Right forelimb (tissue), 1 donor: ENCODE data around the gene BTBD17.
A peak's percentile ranks its signal among the peaks of the same experiment; 100 is the strongest.

Experiments
- DNase-seq: peaks from one replicate; pipeline ENCODE4 v3.0.0-alpha.2; 2018

The BTBD17 gene

GRCh38 chr17:74387365-74388218 is 25.9 kb upstream of the BTBD17 start:
- DNase-seq, result no peak

- no peak for DNase-seq
Observed at GRCh38 chr17:74386386-74386785, 24.7 kb upstream of the BTBD17 start.

DNA sequence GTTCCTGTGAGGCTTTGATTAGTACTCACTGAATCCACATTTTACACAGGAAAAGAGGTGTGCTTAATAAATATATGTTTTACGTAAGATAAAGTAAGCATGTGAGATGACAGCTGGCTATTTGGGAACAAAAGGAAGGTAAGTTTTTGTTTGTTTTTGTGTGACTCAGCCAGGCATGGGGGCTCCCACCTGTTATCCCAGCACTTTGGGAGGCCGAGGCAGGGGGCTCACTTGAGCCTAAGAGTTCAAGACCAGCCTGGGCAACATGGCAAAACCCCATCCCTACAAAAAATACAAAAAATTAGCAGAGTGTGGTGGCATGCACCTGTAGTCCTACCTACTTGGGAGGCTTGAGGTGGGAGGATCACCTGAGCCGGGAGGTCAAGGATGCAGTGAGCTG is 23.5 kb upstream of the BTBD17 start:
- DNase-seq, result no peak

DNA sequence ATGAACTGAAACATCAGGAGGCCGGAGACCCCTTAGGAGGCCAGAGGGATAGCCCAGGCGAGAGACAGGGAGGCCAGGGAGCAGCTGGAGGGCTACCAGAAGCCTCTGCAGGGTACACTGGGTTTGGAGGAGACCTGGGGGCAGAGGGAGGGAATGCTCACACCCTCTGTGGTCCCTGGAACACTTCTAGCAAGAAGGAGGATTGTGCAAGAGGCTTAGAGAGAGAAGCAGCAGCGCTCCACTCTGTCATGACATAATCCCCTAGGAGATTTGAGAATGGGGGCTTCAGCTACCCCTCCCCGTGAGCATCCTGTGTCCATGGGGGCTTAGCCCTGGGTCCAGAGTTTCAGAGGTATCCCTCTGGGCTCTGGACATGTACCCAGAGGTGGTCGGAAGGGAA is 21.5 kb upstream of the BTBD17 start:
- DNase-seq, result no peak

DNA sequence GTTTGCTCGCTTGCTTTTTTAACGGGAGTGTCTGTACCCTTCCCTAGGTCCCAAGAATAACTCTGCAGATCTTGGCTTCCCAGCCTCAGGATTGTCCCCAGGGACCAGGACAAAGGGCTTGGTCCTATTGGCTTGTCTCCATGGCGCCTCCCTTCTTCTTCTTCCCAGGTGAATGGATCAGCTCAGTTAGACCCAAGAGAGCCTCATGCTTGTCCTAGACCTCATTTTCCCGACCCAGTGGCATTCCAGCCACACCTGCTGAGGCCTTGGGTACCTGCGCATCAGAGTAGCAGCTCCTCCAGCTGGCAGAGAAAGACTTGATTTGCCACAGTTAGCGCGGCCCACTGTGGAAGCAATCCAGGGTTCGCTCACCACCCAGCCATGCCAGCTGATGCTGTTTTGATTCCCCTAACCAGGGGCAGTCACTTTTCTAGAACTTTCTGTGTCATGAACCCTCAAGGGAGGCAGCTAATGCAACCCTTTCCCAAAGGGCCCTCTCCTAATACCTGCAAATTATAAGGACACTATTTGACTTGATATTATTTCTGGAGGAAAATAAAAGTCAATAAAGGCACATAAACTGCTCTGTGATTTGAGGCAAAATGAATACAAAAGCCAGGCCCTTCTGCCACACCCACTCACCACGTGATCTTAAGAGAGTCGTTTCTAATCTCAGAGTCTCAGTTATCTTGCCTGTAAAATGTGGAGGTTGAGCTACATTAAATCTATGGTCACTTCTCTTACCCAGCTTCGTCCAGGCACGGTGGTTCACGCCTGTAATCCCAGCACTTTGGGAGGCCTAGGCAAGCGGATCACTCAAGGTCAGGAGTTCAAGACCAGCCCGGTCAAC is 19.5 kb upstream of the BTBD17 start:
- DNase-seq, result no peak

GRCh38 chr17:74380086-74380958 is 18.7 kb upstream of the BTBD17 start:
- peak; percentile 77 for DNase-seq

DNA sequence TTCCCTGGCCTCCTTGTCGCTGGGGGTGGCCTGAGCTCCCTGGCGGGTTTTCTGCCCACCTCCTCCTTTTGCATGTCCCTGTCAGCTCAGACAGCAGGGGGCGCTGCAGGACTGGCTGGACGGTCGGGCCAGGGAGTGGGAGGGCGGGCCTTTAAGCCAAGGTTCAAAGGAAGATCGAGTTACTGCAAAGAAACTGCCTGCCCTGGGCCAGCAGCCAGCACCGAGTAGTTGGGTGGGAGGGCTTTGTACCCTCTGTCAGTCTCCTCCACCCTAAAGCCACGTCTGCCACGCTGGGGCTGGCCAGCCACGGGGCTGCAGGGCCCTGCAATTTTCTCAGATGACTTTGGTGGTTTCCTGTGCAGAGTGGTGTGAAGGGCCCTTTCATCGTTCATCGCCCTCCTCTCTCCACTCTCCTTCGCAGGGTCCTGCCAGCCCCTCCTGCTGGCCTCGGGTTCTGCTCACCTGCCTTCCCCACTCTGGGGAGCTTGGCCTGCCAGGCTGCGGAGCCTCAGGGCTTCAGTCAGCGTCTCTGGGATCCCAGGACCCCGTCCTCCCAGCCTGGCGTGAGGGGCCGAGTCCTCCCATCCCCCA is 17.9 kb upstream of the BTBD17 start:
- DNase-seq, result peak; percentile 98

GRCh38 chr17:74374858-74375257 is 13.2 kb upstream of the BTBD17 start:
- no peak for DNase-seq

GRCh38 chr17:74373838-74374606 is 12.4 kb upstream of the BTBD17 start:
- no peak for DNase-seq

GRCh38 chr17:74372426-74372825 is 10.8 kb upstream of the BTBD17 start:
- DNase-seq, result no peak

DNA sequence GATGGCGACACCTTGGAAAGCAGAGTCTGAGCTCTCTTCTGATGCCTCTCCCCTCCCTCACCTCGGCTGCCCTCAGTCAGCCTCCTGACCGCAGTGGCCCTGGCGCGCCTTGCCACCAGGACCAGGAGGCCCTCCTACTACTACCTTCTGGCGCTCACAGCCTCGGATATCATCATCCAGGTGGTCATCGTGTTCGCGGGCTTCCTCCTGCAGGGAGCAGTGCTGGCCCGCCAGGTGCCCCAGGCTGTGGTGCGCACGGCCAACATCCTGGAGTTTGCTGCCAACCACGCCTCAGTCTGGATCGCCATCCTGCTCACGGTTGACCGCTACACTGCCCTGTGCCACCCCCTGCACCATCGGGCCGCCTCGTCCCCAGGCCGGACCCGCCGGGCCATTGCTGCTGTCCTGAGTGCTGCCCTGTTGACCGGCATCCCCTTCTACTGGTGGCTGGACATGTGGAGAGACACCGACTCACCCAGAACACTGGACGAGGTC is 10.0 kb upstream of the BTBD17 start:
- DNase-seq, result no peak

DNA sequence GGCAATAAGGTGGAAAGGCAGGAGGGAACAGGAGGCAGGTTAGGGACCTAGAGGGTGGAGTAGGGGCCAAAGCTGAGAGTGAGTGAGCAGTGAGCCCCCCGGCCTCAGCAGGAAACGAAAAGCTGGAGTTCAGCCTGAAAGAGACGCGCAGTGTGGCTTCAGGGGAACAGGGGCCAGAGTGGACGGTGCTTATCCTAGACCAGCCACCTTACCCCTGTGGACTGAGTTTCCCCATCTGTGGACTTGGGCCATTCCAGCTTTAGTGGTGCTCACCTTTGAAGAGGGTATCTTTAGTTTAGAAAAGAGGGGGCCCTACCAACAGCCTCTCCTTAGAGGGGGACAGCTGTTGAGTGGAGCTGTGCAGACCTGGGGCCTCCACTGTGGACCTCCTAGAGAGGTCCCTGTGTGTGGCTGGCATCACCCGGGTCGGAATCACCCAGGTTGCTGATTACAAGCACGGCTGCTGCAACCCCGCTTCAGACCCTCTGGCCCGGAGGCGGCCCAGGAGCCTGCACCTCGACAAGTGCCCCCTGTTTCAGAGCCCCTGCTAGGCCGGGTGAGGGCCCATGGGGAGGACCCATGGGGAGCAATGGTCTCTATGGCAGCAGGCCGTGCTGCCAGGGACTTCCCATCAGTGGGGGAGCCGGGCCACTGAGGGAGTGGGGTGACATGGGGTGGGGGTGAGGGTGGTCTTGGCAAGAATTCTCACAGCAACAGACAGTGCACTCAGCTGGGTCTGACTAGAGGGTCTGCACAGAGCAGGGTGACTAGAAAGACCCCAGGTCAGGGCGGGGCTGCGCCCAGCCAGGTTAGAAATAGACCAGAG is 8.2 kb upstream of the BTBD17 start:
- no peak for DNase-seq

DNA sequence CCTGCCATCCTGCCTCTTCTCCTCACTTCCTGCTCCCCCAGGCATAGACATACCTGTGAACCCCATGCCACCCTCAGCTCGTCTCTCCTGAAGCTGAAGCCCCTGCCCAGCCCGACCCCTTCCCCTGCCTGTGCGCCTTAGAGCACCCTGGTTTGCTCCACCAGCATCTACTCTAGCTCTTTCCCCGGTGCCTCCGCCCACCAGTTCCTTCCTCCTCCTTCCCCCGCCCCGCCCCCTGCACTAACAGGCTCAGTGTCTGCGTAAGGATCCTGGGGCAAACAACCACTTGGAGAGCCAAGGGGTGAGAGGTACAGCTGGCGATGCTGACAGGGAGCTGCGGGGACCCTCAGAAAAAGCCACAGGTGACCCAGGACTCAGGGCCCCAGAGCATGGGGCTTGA is 7.6 kb upstream of the BTBD17 start:
- DNase-seq, result no peak

GRCh38 chr17:74368341-74369081 is 6.8 kb upstream of the BTBD17 start:
- DNase-seq, result peak; percentile 80

- DNase-seq, result no peak
Observed at GRCh38 chr17:74367206-74367605, 5.5 kb upstream of the BTBD17 start, which contains the start of gene GPR142. TSS of gene GPR142 (plus strand) at chr17:74367506. CDS start at chr17:74369541, 2,035 bp downstream.

- no peak for DNase-seq
Observed at GRCh38 chr17:74362810-74363498, 1.3 kb upstream of the BTBD17 start.

- DNase-seq, result no peak
Observed at GRCh38 chr17:74362069-74362405, 369 bp upstream of the BTBD17 start.

- no peak for DNase-seq
Observed at GRCh38 chr17:74360899-74361229, 804 bp downstream of the BTBD17 start.

DNA sequence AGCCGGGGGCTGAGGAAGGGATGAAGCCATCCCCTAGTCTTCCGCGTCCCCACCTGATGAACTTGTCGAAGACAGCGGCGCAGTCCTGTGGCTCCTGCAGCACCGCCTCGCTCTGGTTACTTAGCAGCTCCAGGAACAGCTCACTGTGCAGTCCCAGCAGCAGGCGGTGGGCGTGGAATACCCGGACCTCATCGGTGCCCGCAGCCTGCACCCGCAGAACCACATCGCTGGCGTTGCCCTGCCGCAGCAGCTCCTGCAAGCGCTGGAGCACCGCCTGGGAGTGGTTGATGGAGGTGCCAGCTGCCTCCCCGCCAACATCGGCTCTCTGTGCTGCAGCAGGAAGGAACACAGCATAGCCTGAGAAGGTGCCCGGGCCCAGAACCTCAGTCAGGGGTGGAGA is 1.8 kb downstream of the BTBD17 start:
- no peak for DNase-seq
